Stimulated activated CD4-positive, alpha-beta T cell treated with anti-CD3 and anti-CD28 coated beads, Interleukin-2, amount 100 ng/mL, for 24 hours (primary cell): ENCODE results near the gene CCDC40.
"Not testable (repeated sequence)": the region's sequence is repeated elsewhere in the genome, so short reads cannot be mapped to it uniquely, and the experiment has no call there.

Experiments used
- DNase-seq, 2 donors: peaks; one replicate each; pipeline ENCODE4 v3.0.0-alpha.2; 2020

Gene CCDC40

GRCh38 chr17:80087346-80088265, 51.2 kb downstream of the CCDC40 start:
- no peak for DNase-seq

GRCh38 chr17:80089762-80090161, 53.3 kb downstream of the CCDC40 start:
- DNase-seq, result no peak

GRCh38 chr17:80090164-80090563, 53.7 kb downstream of the CCDC40 start:
- not testable (repeated sequence) for DNase-seq

- no peak for DNase-seq
Measured at GRCh38 chr17:80091376-80091775, 54.9 kb downstream of the CCDC40 start.

- DNase-seq, result no peak
Measured at GRCh38 chr17:80092959-80093358, 56.5 kb downstream of the CCDC40 start.

- DNase-seq, result no peak
Measured at GRCh38 chr17:80095038-80095843, 58.8 kb downstream of the CCDC40 start.

DNA sequence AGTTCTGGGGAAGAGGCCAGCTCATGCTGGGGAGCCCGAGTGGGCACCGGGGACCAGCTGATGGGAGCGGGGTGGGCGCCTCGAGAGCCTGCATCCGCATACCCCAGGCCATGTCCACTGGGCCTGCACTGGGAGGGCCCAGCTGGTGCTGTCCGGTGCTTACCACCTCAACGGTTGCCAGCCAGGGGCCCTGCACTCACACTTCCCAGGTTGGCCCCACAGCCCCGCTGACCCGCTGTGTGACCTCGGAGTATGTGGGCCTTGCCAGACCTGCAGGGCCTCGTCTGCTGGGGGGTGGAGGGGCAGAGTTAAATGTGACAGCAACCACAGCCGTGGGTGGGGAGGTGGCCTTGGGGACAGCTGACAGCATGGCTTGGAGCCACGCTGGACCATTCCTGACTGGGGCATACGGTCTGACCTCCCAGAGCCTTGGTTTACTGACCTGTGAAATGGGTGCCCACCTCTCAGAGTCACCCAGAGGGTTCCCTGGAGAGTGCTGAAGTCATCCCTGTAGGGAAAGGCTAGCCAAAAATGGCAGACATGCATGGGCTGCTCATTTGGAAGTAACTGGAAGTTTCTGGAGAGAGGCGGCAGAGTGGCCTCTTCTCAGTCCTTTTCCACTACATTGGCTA, 59.5 kb downstream of the CCDC40 start:
- DNase-seq, result no peak

DNA sequence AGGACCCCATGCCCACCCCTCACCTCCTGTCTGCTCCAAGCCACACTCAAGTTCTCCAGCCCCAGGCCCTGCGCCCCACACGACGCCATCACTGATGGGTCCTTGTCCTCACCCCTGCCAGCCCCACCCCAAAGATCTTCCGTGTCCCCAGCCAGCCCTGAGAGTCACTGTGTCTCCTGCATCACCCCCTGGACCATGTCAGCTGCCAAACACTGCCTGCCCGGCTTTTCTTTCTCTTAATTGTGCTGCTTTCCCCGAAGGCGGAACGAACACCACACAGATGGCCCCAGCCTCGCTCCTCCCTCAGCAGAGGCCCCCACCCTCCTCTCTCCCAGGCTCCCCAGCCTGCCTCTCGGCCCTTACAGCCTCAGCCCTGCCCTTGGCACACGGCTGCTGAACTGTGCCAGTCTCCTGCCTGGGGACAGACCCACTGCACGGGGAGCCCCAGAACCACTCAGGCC, 60.1 kb downstream of the CCDC40 start:
- DNase-seq, result no peak

- no peak for DNase-seq
Measured at GRCh38 chr17:80097127-80097621, 60.7 kb downstream of the CCDC40 start.

GRCh38 chr17:80097844-80098691, 61.6 kb downstream of the CCDC40 start:
- DNase-seq, result no peak

DNA sequence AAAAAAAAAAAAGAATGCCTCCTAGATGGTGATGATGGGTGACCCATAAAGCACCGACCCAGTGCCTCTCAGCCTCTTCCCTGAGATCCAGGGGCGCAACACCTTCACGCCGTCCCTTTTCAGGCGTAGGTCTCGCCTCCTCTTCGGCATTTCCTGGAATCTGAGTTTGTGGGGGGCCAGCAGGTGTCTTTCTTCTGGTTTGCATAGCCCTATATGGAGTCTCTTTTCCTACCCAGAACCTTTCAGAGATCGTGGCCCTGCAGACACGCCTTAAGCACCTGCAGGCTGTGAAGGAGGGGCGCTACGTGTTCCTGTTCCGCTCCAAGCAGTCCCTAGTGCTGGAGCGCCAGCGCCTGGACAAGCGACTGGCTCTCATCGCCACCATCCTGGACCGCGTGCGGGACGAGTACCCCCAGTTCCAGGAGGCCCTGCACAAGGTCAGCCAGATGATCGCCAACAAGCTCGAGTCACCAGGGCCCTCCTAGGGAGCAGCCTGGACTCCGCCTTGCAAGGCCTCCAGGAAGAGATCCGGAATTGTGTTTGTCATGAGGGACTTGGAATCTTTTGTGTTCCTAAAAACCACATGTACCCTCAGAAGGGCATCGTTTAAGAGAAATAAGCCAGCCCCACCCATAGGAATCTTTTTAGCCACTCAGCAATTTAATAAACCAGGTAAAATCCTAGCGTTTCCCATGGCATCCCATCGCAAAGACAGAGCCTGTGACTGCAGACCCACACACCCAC, 63.0 kb downstream of the CCDC40 start:
- DNase-seq, result no peak

- no peak for DNase-seq
Measured at GRCh38 chr17:80100035-80100323, 63.5 kb downstream of the CCDC40 start.

DNA sequence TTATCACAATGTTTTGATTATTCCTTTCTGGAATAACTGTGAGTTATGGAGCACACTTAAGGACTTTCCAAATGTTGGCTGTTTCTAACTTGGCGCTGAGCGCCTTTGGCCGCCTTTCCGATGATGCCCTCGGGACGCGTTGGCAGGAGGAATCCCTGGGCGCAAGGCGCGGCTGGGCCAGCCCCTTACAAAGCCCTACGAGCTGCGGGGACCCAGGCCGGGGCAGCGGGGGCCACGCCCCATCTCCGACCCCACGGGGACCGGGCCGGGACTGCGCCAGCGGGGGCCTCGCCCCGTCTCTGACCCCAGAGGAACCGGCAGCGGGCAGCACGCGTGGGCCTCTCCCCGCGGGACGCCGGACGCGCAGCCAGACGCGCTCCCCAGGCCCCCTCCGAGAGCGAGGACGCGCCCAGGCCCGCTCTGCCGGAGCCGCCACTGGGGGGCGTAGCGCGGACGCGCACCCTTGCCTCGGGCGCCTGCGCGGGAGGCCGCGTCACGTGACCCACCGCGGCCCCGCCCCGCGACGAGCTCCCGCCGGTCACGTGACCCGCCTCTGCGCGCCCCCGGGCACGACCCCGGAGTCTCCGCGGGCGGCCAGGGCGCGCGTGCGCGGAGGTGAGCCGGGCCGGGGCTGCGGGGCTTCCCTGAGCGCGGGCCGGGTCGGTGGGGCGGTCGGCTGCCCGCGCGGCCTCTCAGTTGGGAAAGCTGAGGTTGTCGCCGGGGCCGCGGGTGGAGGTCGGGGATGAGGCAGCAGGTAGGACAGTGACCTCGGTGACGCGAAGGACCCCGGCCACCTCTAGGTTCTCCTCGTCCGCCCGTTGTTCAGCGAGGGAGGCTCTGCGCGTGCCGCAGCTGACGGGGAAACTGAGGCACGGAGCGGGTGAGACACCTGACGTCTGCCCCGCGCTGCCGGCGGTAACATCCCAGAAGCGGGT, 64.8 kb downstream of the CCDC40 start, which contains the start of gene GAA:
TSS of gene GAA (plus strand) at position 571 of the 935 bp plus-strand sequence. CDS start 3,006 bp downstream, outside the sequence.
- DNase-seq, result peak; percentile 87 to 90

- DNase-seq, result no peak
Measured at GRCh38 chr17:80101946-80102663, 65.7 kb downstream of the CCDC40 start.

GRCh38 chr17:80102664-80103448, 66.4 kb downstream of the CCDC40 start:
- no peak for DNase-seq

DNA sequence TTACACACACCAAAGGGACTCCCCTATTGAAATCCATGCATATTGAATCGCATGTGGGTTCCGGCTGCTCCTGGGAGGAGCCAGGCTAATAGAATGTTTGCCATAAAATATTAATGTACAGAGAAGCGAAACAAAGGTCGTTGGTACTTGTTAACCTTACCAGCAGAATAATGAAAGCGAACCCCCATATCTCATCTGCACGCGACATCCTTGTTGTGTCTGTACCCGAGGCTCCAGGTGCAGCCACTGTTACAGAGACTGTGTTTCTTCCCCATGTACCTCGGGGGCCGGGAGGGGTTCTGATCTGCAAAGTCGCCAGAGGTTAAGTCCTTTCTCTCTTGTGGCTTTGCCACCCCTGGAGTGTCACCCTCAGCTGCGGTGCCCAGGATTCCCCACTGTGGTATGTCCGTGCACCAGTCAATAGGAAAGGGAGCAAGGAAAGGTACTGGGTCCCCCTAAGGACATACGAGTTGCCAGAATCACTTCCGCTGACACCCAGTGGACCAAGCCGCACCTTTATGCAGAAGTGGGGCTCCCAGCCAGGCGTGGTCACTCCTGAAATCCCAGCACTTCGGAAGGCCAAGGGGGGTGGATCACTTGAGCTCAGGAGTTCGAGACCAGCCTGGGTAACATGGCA, 67.1 kb downstream of the CCDC40 start:
- DNase-seq, result no peak

- DNase-seq, result no peak
Measured at GRCh38 chr17:80104321-80104955, 68.0 kb downstream of the CCDC40 start.

GRCh38 chr17:80104956-80105375, 68.5 kb downstream of the CCDC40 start:
- no peak for DNase-seq
